Measurements from ENCODE around the gene ARID2. TPM values are rescaled to one million over a fixed set of nuclear protein-coding genes. Genes with fewer than 3 reads are reported as not detected.
A peak's percentile ranks its signal among the peaks of the same experiment; 100 is the strongest.

Gene ARID2
- total RNA-seq, result 10 to 100 TPM; 48.1 to 49.3 TPM

DNA sequence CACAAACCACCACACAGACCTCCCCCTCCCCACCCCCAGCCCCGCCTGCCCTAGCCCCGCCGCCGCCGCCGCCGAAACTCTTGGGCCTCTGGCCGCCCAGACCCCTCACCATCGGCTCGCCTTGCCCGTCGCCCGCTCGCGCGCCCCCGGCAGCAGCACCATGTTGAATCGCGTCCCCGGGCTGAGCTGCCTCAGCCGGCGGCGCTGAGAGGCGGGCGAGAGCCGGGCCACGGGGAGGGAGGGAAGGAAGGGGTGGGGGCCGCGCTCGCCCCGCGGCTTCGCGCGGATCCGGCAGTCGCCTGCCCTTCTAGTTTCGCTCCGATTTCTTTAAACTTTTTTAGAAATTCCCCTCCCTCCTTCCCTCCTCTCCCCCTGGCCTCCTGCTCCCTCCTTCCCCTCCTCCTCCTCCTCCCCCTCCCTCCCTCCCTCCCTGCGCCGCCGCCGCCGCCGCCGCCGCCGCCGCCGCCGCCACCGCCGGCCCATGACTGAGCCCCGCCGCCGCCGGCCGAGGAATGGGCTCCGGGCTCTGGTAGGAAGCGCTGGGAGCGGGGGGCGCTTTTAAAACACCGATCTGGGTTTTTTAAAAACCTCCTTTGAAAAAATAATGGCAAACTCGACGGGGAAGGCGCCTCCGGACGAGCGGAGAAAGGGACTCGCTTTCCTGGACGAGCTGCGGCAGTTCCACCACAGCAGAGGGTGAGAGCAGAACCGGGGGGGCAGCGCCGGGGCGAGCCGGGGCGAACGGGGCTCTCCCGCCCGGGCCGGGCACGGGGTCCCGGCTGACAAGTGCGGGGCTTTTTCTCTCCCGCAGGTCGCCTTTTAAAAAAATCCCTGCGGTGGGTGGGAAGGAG lies at the start of gene ARID2:
ARID2 (plus strand) TSS at position 474 of the 851 bp plus-strand sequence; CDS start at position 605, 131 bp downstream.
- H3K4me3 Mint-ChIP-seq, result peak within 1 kb of the TSS; percentile 99
- POLR2A ChIA-PET, result interaction anchor here (0.6 to 7.2 kb wide), 21 partner anchors 9 to 1486 kb away, joined by 3 to 120 read pairs (median 3); partner anchors contain the start of genes SCAF11 and SLC38A1
- no peaks in the 10 kb centered on the region for H3K9me3 Mint-ChIP-seq
- DNase-seq (peak; percentile 80), ATAC-seq (ENCODE audit: low read depth) (peak; percentile 19)
- H3K36me3 Mint-ChIP-seq, result peaks cover 22% of the 10 kb centered on the region
- H3K27ac Mint-ChIP-seq, result peak within 1 kb of the TSS; percentile 98
- H3K4me1 Mint-ChIP-seq, result peaks cover 19% of the 10 kb centered on the region
- H3K27me3 Mint-ChIP-seq, result no peaks in the 10 kb centered on the region

DNA sequence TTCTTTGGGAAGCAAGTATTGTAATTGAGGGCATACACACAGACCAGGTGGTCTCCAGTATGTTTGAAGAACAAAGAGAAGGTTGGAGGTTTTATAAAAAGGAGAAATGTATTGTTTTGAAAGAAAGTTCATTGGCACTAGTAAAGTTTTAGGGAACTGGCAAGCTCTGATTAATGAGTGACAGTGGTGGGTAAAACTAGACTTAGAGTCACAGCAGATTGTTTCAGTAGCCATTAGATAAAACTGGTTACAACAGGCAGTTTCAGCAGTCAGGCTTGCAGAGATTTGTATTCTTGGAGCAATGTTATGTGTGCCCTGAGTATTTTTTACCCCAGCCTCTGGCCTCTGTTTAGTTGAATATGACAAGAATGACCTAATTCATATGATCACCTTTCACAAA lies 49.1 kb upstream of the ARID2 start:
- Mint-ChIP-seq H3K9me3 (peaks cover 3% of the 10 kb centered on the region), H3K4me1 (peaks cover 8% of the 10 kb centered on the region), H3K4me3 (no peak overlapping the region), H3K36me3 (peaks cover 7% of the 10 kb centered on the region), H3K27me3 (no peaks in the 10 kb centered on the region), H3K27ac (no peak overlapping the region)
- no peak for DNase-seq
- no peak for ATAC-seq (ENCODE audit: low read depth)
- POLR2A ChIA-PET, result no interaction called here

- Mint-ChIP-seq H3K4me3 (no peak overlapping the region), H3K27ac (no peak overlapping the region), H3K9me3 (peaks cover 3% of the 10 kb centered on the region), H3K4me1 (peaks cover 16% of the 10 kb centered on the region), H3K36me3 (peaks cover 7% of the 10 kb centered on the region), H3K27me3 (no peaks in the 10 kb centered on the region)
- DNase-seq, result no peak
- POLR2A ChIA-PET, result no interaction called here
- ATAC-seq (ENCODE audit: low read depth), result no peak
Observed at GRCh38 chr12:45681465-45681864, 48.0 kb upstream of the ARID2 start.

DNA sequence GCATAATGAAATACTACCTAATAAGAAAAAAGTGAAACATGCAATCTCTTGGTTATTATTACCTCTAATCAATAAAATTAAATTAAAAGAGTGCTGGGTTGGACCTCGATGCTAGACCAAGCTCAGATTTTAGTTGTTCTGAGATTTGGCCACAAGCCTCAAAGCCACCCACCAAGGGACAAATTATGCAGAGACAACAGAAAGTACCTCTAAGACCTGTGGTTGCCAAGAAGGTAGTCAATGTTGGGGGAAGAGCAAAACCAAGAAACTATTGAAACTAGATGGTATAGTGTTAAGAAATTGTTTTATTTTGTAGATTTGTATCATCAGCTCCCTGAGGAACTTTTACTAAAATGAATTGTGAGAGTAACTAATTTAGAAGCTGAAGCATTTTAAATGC lies 43.8 kb upstream of the ARID2 start:
- ATAC-seq (ENCODE audit: low read depth) (no peak), DNase-seq (no peak)
- H3K36me3 Mint-ChIP-seq, result peaks cover 3% of the 10 kb centered on the region
- peaks cover 24% of the 10 kb centered on the region for H3K4me1 Mint-ChIP-seq
- POLR2A ChIA-PET, result interaction anchor here (0.9 to 1.0 kb wide), 2 partner anchors 13 to 45 kb away, joined by 3 to 4 read pairs; no protein-coding TSS in a partner anchor
- H3K27ac Mint-ChIP-seq, result no peak overlapping the region
- H3K27me3 Mint-ChIP-seq, result no peaks in the 10 kb centered on the region
- H3K9me3 Mint-ChIP-seq, result peaks cover 2% of the 10 kb centered on the region
- H3K4me3 Mint-ChIP-seq, result peak overlapping the region; percentile 14

- no peak for ATAC-seq (ENCODE audit: low read depth)
- Mint-ChIP-seq H3K27ac (no peak overlapping the region), H3K4me1 (peaks cover 24% of the 10 kb centered on the region), H3K27me3 (no peaks in the 10 kb centered on the region), H3K9me3 (peaks cover 2% of the 10 kb centered on the region), H3K36me3 (peaks cover 3% of the 10 kb centered on the region), H3K4me3 (no peak overlapping the region)
- POLR2A ChIA-PET, result no interaction called here
- no peak for DNase-seq
Observed at GRCh38 chr12:45687081-45688015, 42.2 kb upstream of the ARID2 start.

DNA sequence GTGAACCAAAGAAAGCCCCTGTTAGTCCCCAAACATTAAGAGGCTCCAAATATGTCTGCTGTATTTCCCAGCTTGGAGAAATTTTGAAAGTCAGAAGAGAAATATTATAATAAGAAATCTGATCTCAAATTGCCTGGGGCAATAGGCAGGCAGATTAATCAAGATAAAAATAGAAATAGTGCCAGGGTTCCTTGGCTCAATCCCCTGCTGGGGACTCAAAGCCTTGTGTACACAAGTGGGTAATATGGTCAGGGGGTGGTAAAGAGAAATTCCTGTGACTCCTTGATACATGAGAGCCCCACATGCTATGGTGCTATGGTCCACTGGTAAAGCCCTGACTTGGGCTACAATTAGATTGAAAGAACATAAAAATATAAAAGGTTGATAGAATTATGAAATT lies 41.3 kb upstream of the ARID2 start:
- no peak overlapping the region for H3K27ac Mint-ChIP-seq
- H3K9me3 Mint-ChIP-seq, result no peaks in the 10 kb centered on the region
- POLR2A ChIA-PET, result no interaction called here
- no peaks in the 10 kb centered on the region for H3K27me3 Mint-ChIP-seq
- ATAC-seq (ENCODE audit: low read depth), result no peak
- DNase-seq, result no peak
- peaks cover 29% of the 10 kb centered on the region for H3K4me1 Mint-ChIP-seq
- no peak overlapping the region for H3K4me3 Mint-ChIP-seq
- peaks cover 3% of the 10 kb centered on the region for H3K36me3 Mint-ChIP-seq

DNA sequence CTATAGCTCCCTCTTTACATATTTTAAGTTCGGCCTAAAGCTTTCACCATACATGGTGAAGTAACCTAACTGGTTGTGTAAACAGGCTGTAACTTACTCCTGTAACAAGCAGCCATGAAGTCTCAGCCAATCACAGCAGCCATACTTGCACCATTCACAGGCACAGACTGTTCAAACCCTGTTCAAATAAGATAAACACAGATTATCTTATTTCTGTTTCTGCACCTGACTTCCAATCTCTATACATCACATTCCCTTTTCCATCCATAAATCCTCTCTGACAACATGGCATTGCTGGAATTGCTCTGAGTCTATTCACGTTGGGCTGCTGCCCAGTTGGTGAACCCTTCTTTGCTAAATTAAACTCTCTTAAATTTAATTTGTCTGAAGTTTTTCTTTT lies 34.5 kb upstream of the ARID2 start:
- ATAC-seq (ENCODE audit: low read depth), result no peak

DNA sequence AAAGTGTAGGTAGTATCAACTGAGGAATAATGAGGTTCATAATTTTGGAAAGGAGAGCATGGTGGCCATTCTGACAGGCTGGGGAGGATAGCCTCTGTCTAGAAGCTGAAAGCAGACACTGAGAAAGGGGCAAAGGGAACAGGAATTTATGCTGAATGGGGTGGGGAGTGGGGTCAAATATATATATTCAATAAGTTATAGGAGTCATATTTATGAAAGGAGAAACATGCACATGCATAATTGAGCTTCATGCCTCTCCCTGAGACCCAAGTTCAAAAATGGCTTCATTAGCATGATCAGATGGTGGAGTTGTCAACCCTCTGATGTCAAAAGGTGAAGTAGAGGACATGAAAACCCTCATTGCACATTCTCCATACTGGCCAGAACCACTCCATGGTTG lies 33.9 kb upstream of the ARID2 start:
- Mint-ChIP-seq H3K4me3 (no peak overlapping the region), H3K36me3 (peaks cover 8% of the 10 kb centered on the region), H3K9me3 (peaks cover 3% of the 10 kb centered on the region), H3K27me3 (no peaks in the 10 kb centered on the region), H3K27ac (no peak overlapping the region), H3K4me1 (peaks cover 11% of the 10 kb centered on the region)
- POLR2A ChIA-PET, result no interaction called here
- DNase-seq (no peak), ATAC-seq (ENCODE audit: low read depth) (no peak)

More for the DNA sequence above, 34.5 kb upstream of the ARID2 start:
- no peaks in the 10 kb centered on the region for H3K27me3 Mint-ChIP-seq
- POLR2A ChIA-PET, result interaction anchor here (1.0 kb wide), 1 partner anchor 9 kb away, joined by 3 read pairs; no protein-coding TSS in a partner anchor
- H3K4me1 Mint-ChIP-seq, result peaks cover 11% of the 10 kb centered on the region
- no peak overlapping the region for H3K27ac Mint-ChIP-seq
- H3K9me3 Mint-ChIP-seq, result peaks cover 3% of the 10 kb centered on the region
- DNase-seq, result no peak
- H3K4me3 Mint-ChIP-seq, result no peak overlapping the region
- peaks cover 8% of the 10 kb centered on the region for H3K36me3 Mint-ChIP-seq

- peaks cover 8% of the 10 kb centered on the region for H3K36me3 Mint-ChIP-seq
- peaks cover 3% of the 10 kb centered on the region for H3K9me3 Mint-ChIP-seq
- H3K4me3 Mint-ChIP-seq, result no peak overlapping the region
- DNase-seq (no peak), ATAC-seq (ENCODE audit: low read depth) (no peak)
- POLR2A ChIA-PET, result interaction anchor here (1.3 kb wide), 1 partner anchor 33 kb away, joined by 3 read pairs; no protein-coding TSS in a partner anchor
- H3K27me3 Mint-ChIP-seq, result no peaks in the 10 kb centered on the region
- no peak overlapping the region for H3K27ac Mint-ChIP-seq
- peaks cover 11% of the 10 kb centered on the region for H3K4me1 Mint-ChIP-seq
Observed at GRCh38 chr12:45696049-45696448, 33.5 kb upstream of the ARID2 start.

DNA sequence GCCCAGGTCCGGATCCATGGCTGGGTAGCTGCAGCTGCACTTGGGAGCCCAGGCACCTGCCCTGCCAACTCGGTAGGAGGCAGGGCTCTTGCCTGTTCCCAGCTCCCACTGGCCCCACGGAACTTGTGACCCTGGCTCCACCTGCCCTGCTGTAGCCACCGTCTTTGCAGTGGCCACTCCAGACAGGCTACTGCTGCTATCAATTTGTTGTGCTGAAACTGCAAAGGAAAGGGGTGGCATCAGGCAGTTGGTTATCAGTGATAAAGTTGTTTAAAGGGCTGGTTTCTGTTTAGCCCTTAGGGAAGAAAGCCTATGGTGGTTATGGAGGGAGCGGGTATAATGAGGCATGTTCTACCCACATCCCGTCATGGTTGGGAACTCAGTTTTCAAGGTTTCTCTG lies 32.1 kb upstream of the ARID2 start:
- Mint-ChIP-seq H3K4me3 (no peak overlapping the region), H3K27ac (no peak overlapping the region), H3K4me1 (peaks cover 11% of the 10 kb centered on the region), H3K9me3 (peaks cover 5% of the 10 kb centered on the region), H3K27me3 (no peaks in the 10 kb centered on the region), H3K36me3 (peaks cover 11% of the 10 kb centered on the region)
- DNase-seq (no peak), ATAC-seq (ENCODE audit: low read depth) (no peak)
- POLR2A ChIA-PET, result interaction anchor here (1.3 kb wide), 2 partner anchors 27 to 31 kb away, joined by 3 to 5 read pairs; no protein-coding TSS in a partner anchor

DNA sequence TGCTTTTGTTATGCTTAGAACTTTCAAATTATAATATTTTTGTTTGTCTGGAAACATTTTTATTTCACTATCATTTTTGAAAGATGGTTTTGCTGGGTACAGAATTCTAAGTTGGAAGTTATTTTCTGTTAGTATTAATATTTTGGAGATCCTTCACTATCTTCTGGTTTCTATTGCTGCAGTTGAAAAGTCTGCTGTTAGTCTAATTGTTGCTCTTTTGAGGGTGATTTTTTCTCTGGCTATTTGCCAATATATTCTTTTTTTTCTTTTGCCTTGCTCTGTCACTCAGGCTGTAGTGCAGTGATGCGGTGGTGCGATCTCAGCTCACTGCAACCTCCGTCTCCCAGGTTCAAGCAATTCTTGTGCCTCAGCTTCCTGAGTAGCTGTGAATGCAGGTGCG lies 28.2 kb upstream of the ARID2 start:
- Mint-ChIP-seq H3K36me3 (peaks cover 20% of the 10 kb centered on the region), H3K4me1 (peaks cover 5% of the 10 kb centered on the region), H3K27ac (no peak overlapping the region), H3K9me3 (peaks cover 12% of the 10 kb centered on the region), H3K4me3 (no peak overlapping the region), H3K27me3 (no peaks in the 10 kb centered on the region)
- DNase-seq, result no peak
- ATAC-seq (ENCODE audit: low read depth), result no peak
- POLR2A ChIA-PET, result no interaction called here

DNA sequence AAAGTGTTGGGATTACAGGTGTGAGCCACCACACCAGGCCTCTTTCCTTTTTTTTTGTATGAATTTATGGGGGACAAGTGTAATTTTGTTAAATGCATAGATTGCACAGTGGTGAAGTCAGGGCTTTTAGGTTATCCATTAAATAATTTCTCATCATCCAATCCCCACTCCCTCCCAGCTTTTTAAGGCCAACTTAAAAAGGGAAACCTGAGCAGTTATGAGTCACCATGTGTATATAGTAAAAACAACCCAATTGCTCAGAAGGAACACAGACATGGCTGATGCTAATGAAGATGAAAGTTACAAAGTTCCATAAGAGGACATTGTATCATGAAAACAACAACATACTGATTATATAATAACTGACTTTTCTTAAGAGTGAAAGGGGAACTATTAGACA lies 25.6 kb upstream of the ARID2 start:
- POLR2A ChIA-PET, result interaction anchor here (0.9 kb wide), 1 partner anchor 9 kb away, joined by 3 read pairs; no protein-coding TSS in a partner anchor

DNA sequence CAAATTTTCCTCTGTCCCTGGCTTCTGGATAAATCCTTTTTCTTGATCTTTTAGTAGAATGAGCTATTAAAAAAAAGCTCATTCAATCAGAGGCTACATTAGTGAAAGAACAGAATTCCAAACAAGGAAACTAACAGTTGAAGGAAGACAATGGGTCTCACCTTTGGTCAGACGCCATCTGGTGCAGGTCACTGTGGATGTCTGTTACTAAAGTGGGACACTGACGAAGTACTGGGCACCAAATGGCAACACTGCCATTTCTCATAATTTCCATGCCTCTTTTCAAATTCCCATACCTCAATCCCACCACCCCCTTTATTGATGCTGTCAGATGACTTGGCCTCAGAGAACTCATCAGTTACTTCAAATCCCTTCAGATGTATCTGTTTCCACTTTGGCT lies 24.5 kb upstream of the ARID2 start:
- peaks cover 34% of the 10 kb centered on the region for H3K36me3 Mint-ChIP-seq
- POLR2A ChIA-PET, result interaction anchor here (1.1 kb wide), 1 partner anchor 22 kb away, joined by 3 read pairs; no protein-coding TSS in a partner anchor
- peaks cover 12% of the 10 kb centered on the region for H3K9me3 Mint-ChIP-seq
- H3K27me3 Mint-ChIP-seq, result no peaks in the 10 kb centered on the region
- no peak overlapping the region for H3K4me3 Mint-ChIP-seq
- no peak for ATAC-seq (ENCODE audit: low read depth)
- H3K27ac Mint-ChIP-seq, result no peak overlapping the region
- no peak for DNase-seq
- H3K4me1 Mint-ChIP-seq, result peaks cover 11% of the 10 kb centered on the region

More for the DNA sequence above, 25.6 kb upstream of the ARID2 start:
- H3K36me3 Mint-ChIP-seq, result peaks cover 29% of the 10 kb centered on the region
- no peaks in the 10 kb centered on the region for H3K27me3 Mint-ChIP-seq
- peaks cover 5% of the 10 kb centered on the region for H3K4me1 Mint-ChIP-seq
- H3K27ac Mint-ChIP-seq, result no peak overlapping the region
- no peak overlapping the region for H3K4me3 Mint-ChIP-seq
- DNase-seq, result no peak
- no peak for ATAC-seq (ENCODE audit: low read depth)
- H3K9me3 Mint-ChIP-seq, result peaks cover 14% of the 10 kb centered on the region
